ENCODE measurements around the gene RHBDF1. TPM values are rescaled to one million over a fixed set of nuclear protein-coding genes. Genes with fewer than 3 reads are reported as not detected.

RHBDF1 gene
- total and polyA plus RNA-seq, 10 of the 15 experiments (the other 5 are each of a cell fraction or from before 2014, with no cell fraction given), result 0.04 to 0.85 (median 0.36) TPM; not detected in 3

- ChIA-PET RAD21 (ENCODE audit: unreplicated experiment) (no interaction called here), SMC1A (ENCODE audit: uncharacterized antibody, unreplicated experiment) (no interaction called here), CTCF (no interaction called here), POLR2A (no interaction called here)
- intact Hi-C loops (cut with micrococcal nuclease; ENCODE audit: unreplicated experiment), result no loop called here
- no peaks in the 10 kb centered on the region for H3K4me1 ChIP-seq (ENCODE audit: control insufficient read depth, insufficient read depth, low read length)
- no peaks in the 10 kb centered on the region for H3K9me3 ChIP-seq (replicated peaks; ENCODE audit: control insufficient read depth, insufficient read depth, low read length)
- no peaks in the 10 kb centered on the region for H3K27me3 ChIP-seq (replicated peaks in 1 of 2; ENCODE audit: control insufficient read depth in 2 of 2, insufficient read depth in 2 of 2, low read length in 1 of 2)
- H3K4me2 ChIP-seq (ENCODE audit: control insufficient read depth, insufficient read depth), result no peak overlapping the region
- no peaks in the 10 kb centered on the region for H4K20me1 ChIP-seq (ENCODE audit: control insufficient read depth, insufficient read depth)
- WGBS (ENCODE audit: insufficient coverage, insufficient replicate concordance, low lambda C conversion rate, missing lambda C conversion rate), result 87% methylated on average over 5 of the region's 5 CpGs
- ATAC-seq (no peak), DNase-seq (ENCODE audit: low read depth, low spot score) (no peak), FAIRE-seq (no peak)
- H3K9ac ChIP-seq (ENCODE audit: control insufficient read depth, insufficient read depth, low read length), result no peak overlapping the region
- BruUV-seq (replicated peaks), result no TSS peak
- in situ Hi-C loops (cut with MboI), result no loop called here
- H2AFZ ChIP-seq (ENCODE audit: control insufficient read depth, low read depth, low read length), result no peak overlapping the region
- no peak overlapping the region for H3K27ac ChIP-seq (ENCODE audit: control insufficient read depth, insufficient read depth)
- no peak overlapping the region for H3K4me3 ChIP-seq
- H3K36me3 ChIP-seq (ENCODE audit: control insufficient read depth in 2 of 2, insufficient read depth in 2 of 2, low read length in 1 of 2), result peaks cover 8 to 13% of the 10 kb centered on the region in 2 experiments; a peak in 3 of 4 replicates
- no peaks in the 10 kb centered on the region for H3K79me2 ChIP-seq (ENCODE audit: control insufficient read depth, insufficient read depth, low read length)
- TF ChIP-seq, protein P1, sequence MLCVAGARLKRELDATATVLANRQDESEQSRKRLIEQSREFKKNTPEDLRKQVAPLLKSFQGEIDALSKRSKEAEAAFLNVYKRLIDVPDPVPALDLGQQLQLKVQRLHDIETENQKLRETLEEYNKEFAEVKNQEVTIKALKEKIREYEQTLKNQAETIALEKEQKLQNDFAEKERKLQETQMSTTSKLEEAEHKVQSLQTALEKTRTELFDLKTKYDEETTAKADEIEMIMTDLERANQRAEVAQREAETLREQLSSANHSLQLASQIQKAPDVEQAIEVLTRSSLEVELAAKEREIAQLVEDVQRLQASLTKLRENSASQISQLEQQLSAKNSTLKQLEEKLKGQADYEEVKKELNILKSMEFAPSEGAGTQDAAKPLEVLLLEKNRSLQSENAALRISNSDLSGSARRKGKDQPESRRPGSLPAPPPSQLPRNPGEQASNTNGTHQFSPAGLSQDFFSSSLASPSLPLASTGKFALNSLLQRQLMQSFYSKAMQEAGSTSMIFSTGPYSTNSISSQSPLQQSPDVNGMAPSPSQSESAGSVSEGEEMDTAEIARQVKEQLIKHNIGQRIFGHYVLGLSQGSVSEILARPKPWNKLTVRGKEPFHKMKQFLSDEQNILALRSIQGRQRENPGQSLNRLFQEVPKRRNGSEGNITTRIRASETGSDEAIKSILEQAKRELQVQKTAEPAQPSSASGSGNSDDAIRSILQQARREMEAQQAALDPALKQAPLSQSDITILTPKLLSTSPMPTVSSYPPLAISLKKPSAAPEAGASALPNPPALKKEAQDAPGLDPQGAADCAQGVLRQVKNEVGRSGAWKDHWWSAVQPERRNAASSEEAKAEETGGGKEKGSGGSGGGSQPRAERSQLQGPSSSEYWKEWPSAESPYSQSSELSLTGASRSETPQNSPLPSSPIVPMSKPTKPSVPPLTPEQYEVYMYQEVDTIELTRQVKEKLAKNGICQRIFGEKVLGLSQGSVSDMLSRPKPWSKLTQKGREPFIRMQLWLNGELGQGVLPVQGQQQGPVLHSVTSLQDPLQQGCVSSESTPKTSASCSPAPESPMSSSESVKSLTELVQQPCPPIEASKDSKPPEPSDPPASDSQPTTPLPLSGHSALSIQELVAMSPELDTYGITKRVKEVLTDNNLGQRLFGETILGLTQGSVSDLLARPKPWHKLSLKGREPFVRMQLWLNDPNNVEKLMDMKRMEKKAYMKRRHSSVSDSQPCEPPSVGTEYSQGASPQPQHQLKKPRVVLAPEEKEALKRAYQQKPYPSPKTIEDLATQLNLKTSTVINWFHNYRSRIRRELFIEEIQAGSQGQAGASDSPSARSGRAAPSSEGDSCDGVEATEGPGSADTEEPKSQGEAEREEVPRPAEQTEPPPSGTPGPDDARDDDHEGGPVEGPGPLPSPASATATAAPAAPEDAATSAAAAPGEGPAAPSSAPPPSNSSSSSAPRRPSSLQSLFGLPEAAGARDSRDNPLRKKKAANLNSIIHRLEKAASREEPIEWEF (IDR thresholded peaks at IDR 0.05; ENCODE audit: insufficient replicate concordance, low read depth, low read length), result no peak
- TF ChIP-seq HDAC2 (IDR thresholded peaks at IDR 0.05) (no peak), BCL11A (IDR thresholded peaks at IDR 0.05; ENCODE audit: low read depth, low read length) (no peak), TBL1XR1 (IDR thresholded peaks at IDR 0.05; ENCODE audit: low read depth, low read length) (no peak), JUNB (IDR thresholded peaks at IDR 0.05) (no peak), ATF2 (IDR thresholded peaks at IDR 0.05; ENCODE audit: low read length) (no peak), NR2C2 (IDR thresholded peaks at IDR 0.05; ENCODE audit: borderline replicate concordance, control insufficient read depth, insufficient read length, low read depth) (no peak), SP1 (IDR thresholded peaks at IDR 0.05; ENCODE audit: low read depth, low read length) (no peak), IKZF2 (IDR thresholded peaks at IDR 0.05) (no peak), TCF12 (IDR thresholded peaks at IDR 0.05; ENCODE audit: low read depth, low read length) (no peak), SMAD5 (IDR thresholded peaks at IDR 0.05; ENCODE audit: low read depth) (no peak), FOS (IDR thresholded peaks at IDR 0.05; ENCODE audit: borderline replicate concordance, extremely low read depth, insufficient read length) (no peak)
- TF ChIP-seq, protein P2, sequence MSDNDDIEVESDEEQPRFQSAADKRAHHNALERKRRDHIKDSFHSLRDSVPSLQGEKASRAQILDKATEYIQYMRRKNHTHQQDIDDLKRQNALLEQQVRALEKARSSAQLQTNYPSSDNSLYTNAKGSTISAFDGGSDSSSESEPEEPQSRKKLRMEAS (IDR thresholded peaks at IDR 0.05; ENCODE audit: low read depth, low read length), result no peak
- TF ChIP-seq, protein P3, sequence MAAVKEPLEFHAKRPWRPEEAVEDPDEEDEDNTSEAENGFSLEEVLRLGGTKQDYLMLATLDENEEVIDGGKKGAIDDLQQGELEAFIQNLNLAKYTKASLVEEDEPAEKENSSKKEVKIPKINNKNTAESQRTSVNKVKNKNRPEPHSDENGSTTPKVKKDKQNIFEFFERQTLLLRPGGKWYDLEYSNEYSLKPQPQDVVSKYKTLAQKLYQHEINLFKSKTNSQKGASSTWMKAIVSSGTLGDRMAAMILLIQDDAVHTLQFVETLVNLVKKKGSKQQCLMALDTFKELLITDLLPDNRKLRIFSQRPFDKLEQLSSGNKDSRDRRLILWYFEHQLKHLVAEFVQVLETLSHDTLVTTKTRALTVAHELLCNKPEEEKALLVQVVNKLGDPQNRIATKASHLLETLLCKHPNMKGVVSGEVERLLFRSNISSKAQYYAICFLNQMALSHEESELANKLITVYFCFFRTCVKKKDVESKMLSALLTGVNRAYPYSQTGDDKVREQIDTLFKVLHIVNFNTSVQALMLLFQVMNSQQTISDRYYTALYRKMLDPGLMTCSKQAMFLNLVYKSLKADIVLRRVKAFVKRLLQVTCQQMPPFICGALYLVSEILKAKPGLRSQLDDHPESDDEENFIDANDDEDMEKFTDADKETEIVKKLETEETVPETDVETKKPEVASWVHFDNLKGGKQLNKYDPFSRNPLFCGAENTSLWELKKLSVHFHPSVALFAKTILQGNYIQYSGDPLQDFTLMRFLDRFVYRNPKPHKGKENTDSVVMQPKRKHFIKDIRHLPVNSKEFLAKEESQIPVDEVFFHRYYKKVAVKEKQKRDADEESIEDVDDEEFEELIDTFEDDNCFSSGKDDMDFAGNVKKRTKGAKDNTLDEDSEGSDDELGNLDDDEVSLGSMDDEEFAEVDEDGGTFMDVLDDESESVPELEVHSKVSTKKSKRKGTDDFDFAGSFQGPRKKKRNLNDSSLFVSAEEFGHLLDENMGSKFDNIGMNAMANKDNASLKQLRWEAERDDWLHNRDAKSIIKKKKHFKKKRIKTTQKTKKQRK (IDR thresholded peaks at IDR 0.05; ENCODE audit: low read depth, low read length), result no peak
- TF ChIP-seq, protein P4, sequence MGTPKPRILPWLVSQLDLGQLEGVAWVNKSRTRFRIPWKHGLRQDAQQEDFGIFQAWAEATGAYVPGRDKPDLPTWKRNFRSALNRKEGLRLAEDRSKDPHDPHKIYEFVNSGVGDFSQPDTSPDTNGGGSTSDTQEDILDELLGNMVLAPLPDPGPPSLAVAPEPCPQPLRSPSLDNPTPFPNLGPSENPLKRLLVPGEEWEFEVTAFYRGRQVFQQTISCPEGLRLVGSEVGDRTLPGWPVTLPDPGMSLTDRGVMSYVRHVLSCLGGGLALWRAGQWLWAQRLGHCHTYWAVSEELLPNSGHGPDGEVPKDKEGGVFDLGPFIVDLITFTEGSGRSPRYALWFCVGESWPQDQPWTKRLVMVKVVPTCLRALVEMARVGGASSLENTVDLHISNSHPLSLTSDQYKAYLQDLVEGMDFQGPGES (IDR thresholded peaks at IDR 0.05), result no peak
These were observed 28.6 kb upstream of the RHBDF1 start for GRCh38 chr16:100989-101388.
